ENCODE measurements around the gene STK32C. TPM values are rescaled to one million over a fixed set of nuclear protein-coding genes. Genes with fewer than 3 reads are reported as not detected.

Gene STK32C
- total and polyA plus RNA-seq, 10 of the 15 experiments (the other 5 are each of a cell fraction or from before 2014, with no cell fraction given) = 1.5 to 18.1 (median 6.4) TPM

DNA sequence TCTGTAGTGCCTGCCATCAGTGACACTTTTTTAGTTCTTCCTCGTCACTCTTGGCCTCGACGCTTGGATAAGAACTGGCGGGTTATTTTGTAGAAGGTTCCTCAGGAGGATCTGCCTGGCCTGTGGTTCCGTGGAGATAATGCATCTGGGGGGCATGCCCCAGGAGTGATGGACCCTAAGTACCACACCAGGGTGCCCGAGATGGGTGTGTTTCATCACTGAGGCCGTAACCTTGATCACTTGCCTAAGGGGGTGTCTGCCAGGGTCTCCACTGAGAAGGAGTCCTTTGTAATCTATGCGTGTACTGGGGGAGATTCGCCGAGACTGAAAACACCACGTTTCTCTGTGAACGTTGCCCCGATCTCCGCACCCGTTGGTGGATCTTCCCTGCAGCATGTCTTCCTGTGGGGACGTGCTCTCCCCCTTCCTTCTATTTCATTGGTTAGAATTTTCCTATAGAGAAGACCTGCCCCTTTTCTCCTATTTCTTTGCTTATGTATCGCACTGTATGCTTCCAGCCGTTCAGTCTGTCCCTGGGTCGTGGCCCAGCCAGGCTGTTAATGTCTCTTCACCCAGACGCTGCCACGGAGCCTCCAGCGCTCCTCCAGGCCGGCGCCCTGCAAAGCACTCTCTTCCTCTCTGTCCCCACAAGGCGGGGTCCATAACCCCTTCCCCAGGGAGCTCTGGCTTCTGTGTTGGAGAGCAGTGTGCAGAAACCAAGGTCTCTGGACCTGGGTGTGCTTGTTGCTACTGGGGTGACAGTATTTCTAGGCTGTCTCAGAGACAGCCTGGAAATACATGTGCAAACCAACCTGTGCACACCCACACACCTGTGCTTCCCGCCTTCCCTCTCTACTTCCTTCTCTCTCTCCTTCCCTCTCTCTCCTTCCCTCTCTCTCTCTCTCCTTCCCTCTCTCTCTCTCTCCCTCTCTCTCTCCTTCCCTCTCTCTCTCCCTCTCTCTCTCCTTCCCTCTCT lies 135.4 kb downstream of the STK32C start:
- no peak overlapping the region for H3K9ac ChIP-seq (ENCODE audit: control insufficient read depth, insufficient read depth, low read length)
- FAIRE-seq (no peak), ATAC-seq (no peak), DNase-seq (ENCODE audit: low read depth, low spot score) (no peak)
- in situ Hi-C loops (cut with MboI) = no loop called here
- no peaks in the 10 kb centered on the region for H4K20me1 ChIP-seq (ENCODE audit: control insufficient read depth, insufficient read depth)
- ChIA-PET RAD21 (ENCODE audit: unreplicated experiment) (no interaction called here), CTCF (no interaction called here), SMC1A (ENCODE audit: uncharacterized antibody, unreplicated experiment) (no interaction called here), POLR2A (no interaction called here)
- H3K4me1 ChIP-seq (ENCODE audit: control insufficient read depth, insufficient read depth, low read length) = no peaks in the 10 kb centered on the region
- BruUV-seq (replicated peaks) = no TSS peak
- H3K36me3 ChIP-seq (ENCODE audit: control insufficient read depth in 2 of 2, insufficient read depth in 2 of 2, low read length in 1 of 2) = no peaks in the 10 kb centered on the region
- H3K79me2 ChIP-seq (ENCODE audit: control insufficient read depth, insufficient read depth, low read length) = no peaks in the 10 kb centered on the region
- no peak overlapping the region for H3K4me2 ChIP-seq (ENCODE audit: control insufficient read depth, insufficient read depth)
- no peaks in the 10 kb centered on the region for H3K27me3 ChIP-seq (replicated peaks in 1 of 2; ENCODE audit: control insufficient read depth in 2 of 2, insufficient read depth in 2 of 2, low read length in 1 of 2)
- no peak overlapping the region for H3K4me3 ChIP-seq
- 54% methylated on average over 26 of the region's 26 CpGs for WGBS (ENCODE audit: insufficient coverage, insufficient replicate concordance, low lambda C conversion rate, missing lambda C conversion rate)
- no peaks in the 10 kb centered on the region; the same call in 2 of the 3 replicates for H3K9me3 ChIP-seq (replicated peaks; ENCODE audit: control insufficient read depth, insufficient read depth, low read length)
- intact Hi-C loops (cut with micrococcal nuclease; ENCODE audit: unreplicated experiment) = no loop called here
- TF ChIP-seq, protein P1, sequence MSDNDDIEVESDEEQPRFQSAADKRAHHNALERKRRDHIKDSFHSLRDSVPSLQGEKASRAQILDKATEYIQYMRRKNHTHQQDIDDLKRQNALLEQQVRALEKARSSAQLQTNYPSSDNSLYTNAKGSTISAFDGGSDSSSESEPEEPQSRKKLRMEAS (IDR thresholded peaks at IDR 0.05; ENCODE audit: low read depth, low read length) = no peak
- TF ChIP-seq SUPT20H (IDR thresholded peaks at IDR 0.05; ENCODE audit: borderline replicate concordance, control insufficient read depth, low read depth, low read length) = no peak
- no peak overlapping the region for H2AFZ ChIP-seq (ENCODE audit: control insufficient read depth, low read depth, low read length)
- H3K27ac ChIP-seq (ENCODE audit: control insufficient read depth, insufficient read depth) = no peak overlapping the region

DNA sequence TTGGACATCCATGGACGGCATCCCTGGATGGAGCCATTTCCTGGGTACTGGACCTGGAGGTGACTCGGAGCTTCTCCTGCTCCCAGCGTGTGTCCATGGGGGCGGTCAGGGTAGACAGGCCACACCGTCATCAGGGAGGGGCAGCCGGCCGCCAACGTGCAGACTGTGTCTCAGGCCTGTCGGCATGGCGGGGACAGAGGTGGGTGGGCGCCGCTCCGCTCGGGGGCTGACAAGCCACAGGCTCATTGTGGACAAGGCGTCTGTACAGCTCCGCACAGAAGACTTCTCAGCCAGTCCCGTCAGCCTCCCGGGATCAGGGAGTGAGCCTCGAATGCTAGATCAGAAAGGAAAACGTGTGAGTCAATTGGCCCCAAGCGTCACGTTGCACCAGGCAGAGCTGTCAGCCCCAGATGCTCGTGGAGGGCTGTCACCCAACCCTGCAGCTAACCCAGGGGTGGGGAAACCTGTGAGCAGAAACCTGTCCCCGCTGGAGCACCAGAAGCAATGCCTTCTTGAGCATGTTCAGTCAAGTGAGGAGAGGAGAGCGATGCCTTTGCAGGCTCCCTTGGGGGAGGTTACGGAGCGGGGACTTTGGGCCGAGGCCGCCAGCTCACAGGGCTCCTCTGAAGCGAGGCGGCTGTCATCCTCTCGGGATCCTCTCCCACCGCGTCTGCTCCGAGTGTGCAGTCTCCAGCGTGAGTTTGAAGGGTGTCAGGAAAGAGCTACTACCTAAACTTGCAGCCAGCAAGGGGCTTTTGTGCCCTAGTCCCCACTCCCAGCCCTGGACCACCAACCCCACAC lies 137.0 kb downstream of the STK32C start:
- no peaks in the 10 kb centered on the region for H3K4me1 ChIP-seq (ENCODE audit: control insufficient read depth, insufficient read depth, low read length)
- ChIA-PET CTCF (no interaction called here), SMC1A (ENCODE audit: uncharacterized antibody, unreplicated experiment) (no interaction called here), RAD21 (ENCODE audit: unreplicated experiment) (no interaction called here), POLR2A (no interaction called here)
- ATAC-seq = no peak
- no peaks in the 10 kb centered on the region for H4K20me1 ChIP-seq (ENCODE audit: control insufficient read depth, insufficient read depth)
- intact Hi-C loops (cut with micrococcal nuclease; ENCODE audit: unreplicated experiment) (no loop called here), in situ Hi-C loops (cut with MboI) (no loop called here)
- H2AFZ ChIP-seq (ENCODE audit: control insufficient read depth, low read depth, low read length) = no peak overlapping the region
- no peak overlapping the region for H3K27ac ChIP-seq (ENCODE audit: control insufficient read depth, insufficient read depth)
- H3K27me3 ChIP-seq (replicated peaks in 1 of 2; ENCODE audit: control insufficient read depth in 2 of 2, insufficient read depth in 2 of 2, low read length in 1 of 2) = no peaks in the 10 kb centered on the region
- no peak for FAIRE-seq
- BruUV-seq (replicated peaks) = no TSS peak
- no peaks in the 10 kb centered on the region for H3K36me3 ChIP-seq (ENCODE audit: control insufficient read depth in 2 of 2, insufficient read depth in 2 of 2, low read length in 1 of 2)
- no peak for DNase-seq (ENCODE audit: low read depth, low spot score)
- H3K79me2 ChIP-seq (ENCODE audit: control insufficient read depth, insufficient read depth, low read length) = no peaks in the 10 kb centered on the region
- no peak overlapping the region for H3K4me2 ChIP-seq (ENCODE audit: control insufficient read depth, insufficient read depth)
- no peak overlapping the region for H3K9ac ChIP-seq (ENCODE audit: control insufficient read depth, insufficient read depth, low read length)
- no peak for TF ChIP-seq TARDBP (IDR thresholded peaks at IDR 0.05; ENCODE audit: borderline replicate concordance)
- TF ChIP-seq SREBF2 (IDR thresholded peaks at IDR 0.05; ENCODE audit: low read length) = no peak
- no peak for TF ChIP-seq ZNF24 (IDR thresholded peaks at IDR 0.05)
- no peak for TF ChIP-seq CEBPB (IDR thresholded peaks at IDR 0.05; ENCODE audit: borderline replicate concordance in 1 of 2, low read depth in 2 of 2, low read length in 2 of 2)
- TF ChIP-seq NR2C2 (IDR thresholded peaks at IDR 0.05; ENCODE audit: borderline replicate concordance, control insufficient read depth, insufficient read length, low read depth) = no peak
- no peak for TF ChIP-seq STAT3 (IDR thresholded peaks at IDR 0.05; ENCODE audit: low read depth, low read length)
- no peak for TF ChIP-seq SIN3A (IDR thresholded peaks at IDR 0.05; ENCODE audit: low read depth, low read length)
- no peak for TF ChIP-seq CHD4 (IDR thresholded peaks at IDR 0.05)
- TF ChIP-seq SMC3 (IDR thresholded peaks at IDR 0.05; ENCODE audit: borderline replicate concordance, low read length) = no peak
- no peaks in the 10 kb centered on the region; the same call in 2 of the 3 replicates for H3K9me3 ChIP-seq (replicated peaks; ENCODE audit: control insufficient read depth, insufficient read depth, low read length)
- no peak overlapping the region for H3K4me3 ChIP-seq
- 44% methylated on average over 36 of the region's 36 CpGs for WGBS (ENCODE audit: insufficient coverage, insufficient replicate concordance, low lambda C conversion rate, missing lambda C conversion rate)

All from GM12878 (cell line).